ENCODE data around the gene MORN2.

The MORN2 gene

DNA sequence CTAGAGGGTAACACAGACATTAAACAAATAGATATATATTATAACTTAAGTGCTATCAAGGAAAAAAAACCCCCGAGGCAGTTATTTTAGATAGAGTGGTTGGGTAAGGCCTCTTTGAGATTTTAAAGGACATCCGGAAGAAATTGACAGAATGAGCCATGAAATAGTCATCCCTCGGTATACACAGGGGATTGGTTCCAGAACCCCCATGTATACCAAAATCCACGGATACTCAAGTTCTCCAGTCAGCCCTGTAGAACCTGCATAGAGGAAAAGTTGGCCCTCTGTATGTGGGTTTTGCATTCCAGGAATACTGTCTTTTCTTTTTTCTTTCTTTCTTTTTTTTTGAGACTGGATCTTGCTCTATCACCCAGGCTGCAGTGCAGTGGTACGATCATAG, 2.0 kb upstream of the MORN2 start (continued):
- TF ChIP-seq, protein P1, sequence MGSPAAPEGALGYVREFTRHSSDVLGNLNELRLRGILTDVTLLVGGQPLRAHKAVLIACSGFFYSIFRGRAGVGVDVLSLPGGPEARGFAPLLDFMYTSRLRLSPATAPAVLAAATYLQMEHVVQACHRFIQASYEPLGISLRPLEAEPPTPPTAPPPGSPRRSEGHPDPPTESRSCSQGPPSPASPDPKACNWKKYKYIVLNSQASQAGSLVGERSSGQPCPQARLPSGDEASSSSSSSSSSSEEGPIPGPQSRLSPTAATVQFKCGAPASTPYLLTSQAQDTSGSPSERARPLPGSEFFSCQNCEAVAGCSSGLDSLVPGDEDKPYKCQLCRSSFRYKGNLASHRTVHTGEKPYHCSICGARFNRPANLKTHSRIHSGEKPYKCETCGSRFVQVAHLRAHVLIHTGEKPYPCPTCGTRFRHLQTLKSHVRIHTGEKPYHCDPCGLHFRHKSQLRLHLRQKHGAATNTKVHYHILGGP (tag by site-specific recombination; IDR thresholded peaks at IDR 0.05), result no peak
- no peak for TF ChIP-seq ZXDB (tag by site-specific recombination; IDR thresholded peaks at IDR 0.05)

- CTCF ChIA-PET, result interaction anchor here (0.7 to 1.0 kb wide), 2 partner anchors 184 to 237 kb away, joined by 3 to 4 read pairs; no protein-coding TSS in a partner anchor
- peak overlapping the region; percentile 2; the same call in 1 of the 2 replicates for H3K27ac ChIP-seq (ENCODE audit: extremely low read depth, low read depth, low read length)
- peak overlapping the region; percentile 91 for H3K4me3 ChIP-seq (ENCODE audit: low read depth, low read length)
- TF ChIP-seq ZBTB20 (tag by site-specific recombination; IDR thresholded peaks at IDR 0.05) (0 out of 2 replicates have a peak, but pooled peaks have one; percentile 32), ZBTB48 (tag by site-specific recombination; IDR thresholded peaks at IDR 0.05) (peak; percentile 55; the same call in 1 of the 2 replicates), HOXD13 (CRISPR knock-in tag; IDR thresholded peaks at IDR 0.05; ENCODE audit: borderline replicate concordance) (no peak)
- H3K9me3 ChIP-seq (ENCODE audit: control insufficient read depth, insufficient read depth, low read depth, low read length), result no peaks in the 10 kb centered on the region
- no peaks in the 10 kb centered on the region; the same call in 1 of the 2 replicates for H3K4me1 ChIP-seq (ENCODE audit: control insufficient read depth, insufficient read depth, low read length)
- H3K36me3 ChIP-seq (ENCODE audit: control insufficient read depth in 2 of 2, insufficient read depth in 1 of 2, low read length in 2 of 2), result no peaks in the 10 kb centered on the region
- POLR2A ChIA-PET, result interaction anchor here (1.0 to 1.8 kb wide), 3 partner anchors 72 to 125 kb away, joined by 4 to 22 read pairs (median 4); partner anchors contain the start of gene SRSF7
Measured at GRCh38 chr2:38875227-38875575, 575 bp upstream of the MORN2 start.

DNA sequence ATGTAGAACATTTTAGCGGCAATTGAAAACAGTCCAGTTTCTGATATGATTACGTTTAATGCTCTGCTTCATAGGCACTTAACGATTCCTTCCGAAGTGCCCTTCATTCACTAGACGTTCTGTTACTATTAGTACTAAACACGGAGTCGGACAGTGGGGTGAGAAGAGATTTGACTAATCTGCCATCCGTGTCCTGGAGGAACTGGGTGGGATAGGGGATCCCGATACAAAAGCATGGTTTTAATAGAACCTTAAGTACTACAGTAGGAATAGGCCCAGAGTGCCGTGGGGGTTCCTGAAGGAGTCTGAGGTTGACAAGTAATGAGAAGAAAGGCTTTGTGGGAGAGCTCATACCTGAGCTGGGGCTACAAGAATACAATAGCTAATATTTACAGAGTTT, 631 bp downstream of the MORN2 start:
- Histone ChIP-seq H3K4me3 (ENCODE audit: low read depth, low read length) (peak overlapping the region; percentile 91), H3K36me3 (ENCODE audit: control insufficient read depth in 2 of 2, insufficient read depth in 1 of 2, low read length in 2 of 2) (peaks cover 0 to 9% of the 10 kb centered on the region in 2 experiments; a peak in 2 of 3 replicates), H3K27ac (ENCODE audit: extremely low read depth, low read depth, low read length) (no peak overlapping the region; the same call in 1 of the 2 replicates), H3K4me1 (ENCODE audit: control insufficient read depth, insufficient read depth, low read length) (no peaks in the 10 kb centered on the region; the same call in 1 of the 2 replicates), H3K9me3 (ENCODE audit: control insufficient read depth, insufficient read depth, low read depth, low read length) (no peaks in the 10 kb centered on the region)
- TF ChIP-seq TRIM28 (IDR thresholded peaks at IDR 0.05; ENCODE audit: borderline replicate concordance, low read length) (no peak), ZNF660 (tag by site-specific recombination; IDR thresholded peaks at IDR 0.05) (no peak), ZNF398 (tag by site-specific recombination; IDR thresholded peaks at IDR 0.05) (no peak), ZNF221 (tag by site-specific recombination; IDR thresholded peaks at IDR 0.05; ENCODE audit: borderline replicate concordance) (no peak)
- TF ChIP-seq, protein P2, sequence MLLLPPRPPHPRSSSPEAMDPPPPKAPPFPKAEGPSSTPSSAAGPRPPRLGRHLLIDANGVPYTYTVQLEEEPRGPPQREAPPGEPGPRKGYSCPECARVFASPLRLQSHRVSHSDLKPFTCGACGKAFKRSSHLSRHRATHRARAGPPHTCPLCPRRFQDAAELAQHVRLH (tag by site-specific recombination; IDR thresholded peaks at IDR 0.05), result no peak
- TF ChIP-seq, protein P3, sequence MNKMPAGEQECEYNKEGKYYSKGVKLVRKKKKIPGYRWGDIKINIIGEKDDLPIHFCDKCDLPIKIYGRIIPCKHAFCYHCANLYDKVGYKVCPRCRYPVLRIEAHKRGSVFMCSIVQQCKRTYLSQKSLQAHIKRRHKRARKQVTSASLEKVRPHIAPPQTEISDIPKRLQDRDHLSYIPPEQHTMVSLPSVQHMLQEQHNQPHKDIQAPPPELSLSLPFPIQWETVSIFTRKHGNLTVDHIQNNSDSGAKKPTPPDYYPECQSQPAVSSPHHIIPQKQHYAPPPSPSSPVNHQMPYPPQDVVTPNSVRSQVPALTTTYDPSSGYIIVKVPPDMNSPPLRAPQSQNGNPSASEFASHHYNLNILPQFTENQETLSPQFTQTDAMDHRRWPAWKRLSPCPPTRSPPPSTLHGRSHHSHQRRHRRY (tag by site-specific recombination; IDR thresholded peaks at IDR 0.05), result no peak
- ChIA-PET CTCF (interaction anchor here (0.6 to 1.2 kb wide), 4 partner anchors 73 to 954 kb away, joined by 3 to 5 read pairs (median 4); no protein-coding TSS in a partner anchor), POLR2A (interaction anchor here (0.6 to 1.8 kb wide), 5 partner anchors 66 to 126 kb away, joined by 4 to 22 read pairs (median 4); partner anchors contain the start of gene SRSF7)

DNA sequence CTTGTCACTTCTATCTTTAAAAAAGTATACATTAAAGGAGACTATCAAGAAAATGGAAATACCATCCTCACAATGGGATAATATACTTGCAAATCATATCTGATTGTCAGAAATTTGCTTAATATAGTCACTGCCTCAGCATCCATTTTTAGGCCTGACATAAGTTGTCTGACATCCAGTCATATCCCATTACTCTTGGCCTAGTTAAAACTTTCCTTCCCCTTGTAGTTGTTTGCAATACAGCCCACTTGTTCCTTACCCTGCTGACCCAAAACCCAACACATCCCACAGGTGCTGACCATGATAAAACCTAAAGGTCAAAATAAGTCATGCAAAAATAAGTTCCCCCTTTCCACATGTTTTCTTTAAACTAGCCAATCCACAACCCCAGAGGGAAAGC, 10.3 kb downstream of the MORN2 start:
- POLR2A ChIA-PET, result no interaction called here
- CTCF ChIA-PET, result no interaction called here
- Histone ChIP-seq H3K27ac (ENCODE audit: extremely low read depth, low read depth, low read length) (no peak overlapping the region), H3K36me3 (ENCODE audit: control insufficient read depth in 2 of 2, insufficient read depth in 1 of 2, low read length in 2 of 2) (peaks cover 0 to 5% of the 10 kb centered on the region in 2 experiments), H3K9me3 (ENCODE audit: control insufficient read depth, insufficient read depth, low read depth, low read length) (no peaks in the 10 kb centered on the region), H3K4me1 (ENCODE audit: control insufficient read depth, insufficient read depth, low read length) (no peaks in the 10 kb centered on the region), H3K4me3 (ENCODE audit: low read depth, low read length) (no peak overlapping the region)
- TF ChIP-seq ZSCAN18 (tag by site-specific recombination; IDR thresholded peaks at IDR 0.05) (no peak), ZNF311 (tag by site-specific recombination; IDR thresholded peaks at IDR 0.05; ENCODE audit: borderline replicate concordance) (no peak), ZNF133 (tag by site-specific recombination; IDR thresholded peaks at IDR 0.05) (no peak), ZNF350 (tag by site-specific recombination; IDR thresholded peaks at IDR 0.05) (no peak), YY2 (tag by site-specific recombination; IDR thresholded peaks at IDR 0.05) (no peak), PATZ1 (tag by site-specific recombination; IDR thresholded peaks at IDR 0.05) (no peak), ZNF202 (tag by site-specific recombination; IDR thresholded peaks at IDR 0.05; ENCODE audit: borderline replicate concordance) (no peak), ELK4 (IDR thresholded peaks at IDR 0.05; ENCODE audit: borderline replicate concordance, low read depth, low read length) (no peak)

Data from HEK293 (cell line).